Retinal pigment epithelial cell (primary cell): Measurements from ENCODE around the gene RTL3.

Experiments used
- DNase-seq: peaks from one replicate; pipeline ENCODE4 v3.0.0-alpha.2; 2010; ENCODE audit warnings: low read depth
- H3K4me3 ChIP-seq: 2 replicates; pipeline ENCODE4 v1.5.1; 2011; ENCODE audit warnings: mild to moderate bottlenecking, low read length, control low read depth, moderate library complexity
- CTCF ChIP-seq: conservative IDR thresholded peaks from 2 replicates; pipeline ENCODE4 v1.5.1; 2011; ENCODE audit warnings: low read depth, low read length, control low read depth, inconsistent platforms

The RTL3 gene

GRCh38 chrX:78658845-78659744 is at the start of gene RTL3:
RTL3 (minus strand) TSS chrX:78659328; CDS start chrX:78658420, 908 bp downstream.
- no peak within 1 kb of the TSS for H3K4me3 ChIP-seq
- DNase-seq, result no peak
- TF ChIP-seq CTCF, result no peak

DNA sequence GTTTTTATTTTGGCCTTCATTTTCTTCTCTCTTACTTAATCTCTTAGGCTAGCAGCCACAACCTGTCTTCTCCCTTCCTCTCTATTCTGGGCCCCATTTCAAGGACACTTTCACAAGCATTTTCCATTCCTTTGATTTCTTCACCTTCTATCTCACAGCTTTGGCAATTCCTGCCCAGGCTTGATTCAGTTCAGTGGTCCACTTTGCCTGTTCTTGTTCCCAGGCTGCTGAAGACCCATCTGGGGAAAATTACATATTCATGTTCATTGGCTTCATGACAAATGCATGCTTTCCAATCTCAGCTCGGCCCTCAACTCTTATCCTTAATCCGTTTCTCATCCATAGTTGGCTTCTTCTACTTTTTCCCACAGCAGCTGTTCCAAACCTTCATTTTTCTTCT is 49.7 kb upstream of the RTL3 start:
- DNase-seq, result no peak

DNA sequence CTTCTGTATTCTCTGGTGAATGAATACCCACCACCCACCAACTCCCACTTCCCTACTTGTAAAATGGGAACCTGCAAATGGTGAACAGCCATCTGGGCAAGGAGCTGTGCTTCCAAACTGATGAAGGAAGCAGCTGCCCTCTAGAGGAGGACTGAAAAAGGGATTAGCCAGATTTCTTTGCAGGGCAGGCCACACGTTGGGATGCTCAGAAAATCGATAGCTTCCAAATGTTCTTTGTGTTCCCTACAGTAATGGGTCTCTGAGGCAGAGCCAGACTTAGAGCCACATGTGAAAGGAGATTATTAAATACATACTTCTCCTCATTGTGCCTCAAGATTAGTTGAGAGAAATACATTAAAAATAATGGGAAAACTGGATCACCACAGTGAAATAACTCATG is 49.1 kb upstream of the RTL3 start:
- DNase-seq, result no peak

More for the DNA sequence above, 49.7 kb upstream of the RTL3 start:
- H3K4me3 ChIP-seq, result no peak overlapping the region
- TF ChIP-seq CTCF, result no peak

DNA sequence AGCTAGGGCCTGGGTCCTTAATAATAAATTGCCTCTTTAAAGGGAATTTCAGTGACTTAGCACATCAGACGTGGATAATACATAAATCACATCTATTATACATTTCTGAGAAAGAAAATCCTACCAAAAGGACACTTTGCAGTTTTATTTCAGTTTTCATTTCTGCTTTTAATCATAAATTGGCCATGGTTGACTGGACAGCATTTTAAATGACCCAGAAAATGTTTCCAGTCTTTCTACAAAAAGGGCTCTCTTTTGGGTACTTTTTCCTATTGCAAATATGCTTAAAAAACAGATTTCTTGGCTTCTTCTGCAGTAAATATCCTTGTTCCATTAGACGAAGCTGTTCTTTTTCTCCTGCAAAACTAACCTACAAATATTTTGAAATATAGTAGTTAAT is 46.9 kb upstream of the RTL3 start:
- DNase-seq, result no peak
- H3K4me3 ChIP-seq, result no peak overlapping the region
- no peak for TF ChIP-seq CTCF

More for the DNA sequence above, 49.1 kb upstream of the RTL3 start:
- peak; percentile 60 for TF ChIP-seq CTCF
- no peak overlapping the region for H3K4me3 ChIP-seq

DNA sequence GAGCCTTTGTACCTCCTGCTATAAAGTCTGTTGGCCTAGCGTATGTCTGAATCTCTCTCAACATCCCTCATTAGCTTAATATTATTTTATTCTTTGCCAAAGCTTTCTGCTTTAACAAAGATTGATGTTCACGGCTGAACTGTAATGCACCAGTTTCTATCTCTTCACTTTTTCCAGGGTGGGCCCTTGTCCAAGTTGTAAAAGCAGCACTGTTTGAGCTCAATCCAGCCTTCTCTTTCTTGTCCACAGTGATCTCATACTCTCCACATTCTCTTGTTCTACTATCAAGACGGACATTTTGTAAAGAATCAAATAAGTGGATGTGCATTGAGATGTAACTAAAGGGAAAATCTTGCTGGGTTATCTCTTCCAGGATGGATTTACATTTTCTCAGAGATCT is 34.4 kb upstream of the RTL3 start:
- no peak for DNase-seq
- TF ChIP-seq CTCF, result no peak
- no peak overlapping the region for H3K4me3 ChIP-seq

- no peak overlapping the region for H3K4me3 ChIP-seq
- DNase-seq, result no peak
- TF ChIP-seq CTCF, result no peak
Measured at GRCh38 chrX:78693012-78693411, 33.9 kb upstream of the RTL3 start.

- TF ChIP-seq CTCF, result no peak
- H3K4me3 ChIP-seq, result no peak overlapping the region
- no peak for DNase-seq
Measured at GRCh38 chrX:78687586-78687985, 28.5 kb upstream of the RTL3 start.
